Type B pancreatic cell (in vitro differentiated cells): ENCODE data around the gene SCP2. TPM values are rescaled to one million over a fixed set of nuclear protein-coding genes. Genes with fewer than 3 reads are reported as not detected.

Experiments
- DNase-seq: peaks from one replicate; pipeline ENCODE4 v3.0.0; 2021; ENCODE audit warnings: mixed read lengths; ENCODE audit not compliant: unreplicated experiment; ENCODE audit errors: extremely low spot score
- H3K27ac Mint-ChIP-seq: 2 replicates; pipeline ENCODE4 v1.8.0; 2021; ENCODE audit warnings: mild to moderate bottlenecking, mixed read lengths
- H3K27me3 Mint-ChIP-seq: 2 replicates; pipeline ENCODE4 v1.8.0; 2021; ENCODE audit warnings: mixed read lengths
- H3K36me3 Mint-ChIP-seq: 2 replicates; pipeline ENCODE4 v1.8.0; 2021; ENCODE audit warnings: mixed read lengths
- H3K4me1 Mint-ChIP-seq: one replicate; pipeline ENCODE4 v1.8.0; 2021; ENCODE audit warnings: mixed read lengths; ENCODE audit not compliant: unreplicated experiment
- H3K4me3 Mint-ChIP-seq: 2 replicates; pipeline ENCODE4 v1.8.0; 2021; ENCODE audit warnings: mild to moderate bottlenecking, mixed read lengths
- H3K9me3 Mint-ChIP-seq: 2 replicates; pipeline ENCODE4 v1.8.0; 2021; ENCODE audit warnings: mixed read lengths
- total RNA-seq: library from RNA; stranded (reverse); gene quantifications from 2 replicates; pipeline ENCODE4 v1.2.1, GENCODE V29; 2021; ENCODE audit warnings: low replicate concordance
- TF ChIP-seq, protein P1 (sequence below): fragments of 200-600 bp; sonication (generic); conservative IDR thresholded peaks from 2 replicates; pipeline ENCODE4 v1.5.0; 2021; ENCODE audit warnings: antibody characterized with exemption, mild to moderate bottlenecking

SCP2 gene
- total RNA-seq, 1 donor from 2014 or later: 108 TPM

DNA sequence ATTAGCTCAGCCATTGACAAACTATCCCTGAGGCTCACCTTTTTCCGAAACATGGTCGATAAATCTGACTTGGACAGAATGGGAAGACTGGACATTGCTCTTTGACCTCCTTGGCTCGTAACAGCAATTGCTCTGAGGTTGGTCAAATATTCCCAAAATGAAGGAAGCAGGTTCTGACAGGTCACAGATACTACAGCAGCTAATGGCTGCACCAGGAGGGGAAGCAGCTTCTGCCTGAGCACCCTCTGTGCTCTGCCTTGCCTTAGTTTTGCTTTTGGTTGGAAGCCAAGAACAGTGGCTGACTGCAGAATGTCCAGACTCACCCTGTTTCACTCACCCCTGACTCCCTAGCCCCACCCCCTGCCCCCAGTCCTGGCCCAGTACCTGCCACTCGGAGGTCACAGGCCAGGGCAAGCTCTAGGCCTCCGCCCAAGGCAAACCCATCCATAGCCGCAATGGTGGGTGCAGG is 20.9 kb upstream of the SCP2 start:
- TF ChIP-seq, protein P1, sequence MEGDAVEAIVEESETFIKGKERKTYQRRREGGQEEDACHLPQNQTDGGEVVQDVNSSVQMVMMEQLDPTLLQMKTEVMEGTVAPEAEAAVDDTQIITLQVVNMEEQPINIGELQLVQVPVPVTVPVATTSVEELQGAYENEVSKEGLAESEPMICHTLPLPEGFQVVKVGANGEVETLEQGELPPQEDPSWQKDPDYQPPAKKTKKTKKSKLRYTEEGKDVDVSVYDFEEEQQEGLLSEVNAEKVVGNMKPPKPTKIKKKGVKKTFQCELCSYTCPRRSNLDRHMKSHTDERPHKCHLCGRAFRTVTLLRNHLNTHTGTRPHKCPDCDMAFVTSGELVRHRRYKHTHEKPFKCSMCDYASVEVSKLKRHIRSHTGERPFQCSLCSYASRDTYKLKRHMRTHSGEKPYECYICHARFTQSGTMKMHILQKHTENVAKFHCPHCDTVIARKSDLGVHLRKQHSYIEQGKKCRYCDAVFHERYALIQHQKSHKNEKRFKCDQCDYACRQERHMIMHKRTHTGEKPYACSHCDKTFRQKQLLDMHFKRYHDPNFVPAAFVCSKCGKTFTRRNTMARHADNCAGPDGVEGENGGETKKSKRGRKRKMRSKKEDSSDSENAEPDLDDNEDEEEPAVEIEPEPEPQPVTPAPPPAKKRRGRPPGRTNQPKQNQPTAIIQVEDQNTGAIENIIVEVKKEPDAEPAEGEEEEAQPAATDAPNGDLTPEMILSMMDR: no peak
- Mint-ChIP-seq H3K4me3 (no peak overlapping the region), H3K9me3 (no peaks in the 10 kb centered on the region), H3K4me1 (no peaks in the 10 kb centered on the region), H3K36me3 (no peaks in the 10 kb centered on the region), H3K27me3 (no peaks in the 10 kb centered on the region), H3K27ac (no peak overlapping the region)
- DNase-seq: no peak

DNA sequence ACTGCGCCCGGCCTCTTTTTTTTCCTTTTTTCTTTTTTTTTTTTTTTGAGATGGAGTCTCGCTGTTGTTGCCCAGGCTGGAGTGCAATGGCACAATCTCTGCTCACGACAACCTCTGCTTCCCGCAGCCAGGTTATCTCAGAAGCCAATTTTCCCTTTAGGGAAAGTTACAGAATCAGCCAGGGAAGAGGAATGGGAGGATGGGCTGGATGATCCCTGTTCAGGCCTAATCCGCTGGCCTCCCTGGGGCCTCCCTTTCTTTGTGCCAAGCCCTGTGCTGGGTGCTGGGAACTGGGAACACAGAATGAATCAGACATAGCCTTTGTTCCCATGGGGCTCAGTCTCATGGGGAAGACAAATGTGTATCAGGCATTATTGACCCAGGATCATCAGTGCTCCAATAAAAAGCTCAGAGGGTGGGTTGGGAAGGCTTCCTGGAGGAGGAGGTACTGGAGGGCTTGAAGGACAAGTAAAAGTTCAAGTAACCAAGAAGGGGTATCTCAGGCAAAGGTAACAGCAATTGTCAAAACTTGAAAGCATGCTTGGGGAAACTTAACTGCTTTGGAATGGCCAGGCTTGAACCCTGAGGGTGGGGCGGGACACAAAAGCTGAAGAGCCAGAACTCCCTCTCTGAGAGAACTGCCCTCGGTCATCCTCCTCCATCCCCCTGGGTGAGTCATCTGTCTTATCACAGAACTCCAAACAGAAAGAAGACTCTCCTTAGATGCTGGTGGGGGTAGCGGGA is 19.8 kb upstream of the SCP2 start:
- Mint-ChIP-seq H3K27ac (peak overlapping the region; percentile 43), H3K4me3 (no peak overlapping the region), H3K36me3 (no peaks in the 10 kb centered on the region), H3K4me1 (no peaks in the 10 kb centered on the region), H3K9me3 (no peaks in the 10 kb centered on the region), H3K27me3 (no peaks in the 10 kb centered on the region)
- no peak for DNase-seq
- TF ChIP-seq, protein P1: no peak

DNA sequence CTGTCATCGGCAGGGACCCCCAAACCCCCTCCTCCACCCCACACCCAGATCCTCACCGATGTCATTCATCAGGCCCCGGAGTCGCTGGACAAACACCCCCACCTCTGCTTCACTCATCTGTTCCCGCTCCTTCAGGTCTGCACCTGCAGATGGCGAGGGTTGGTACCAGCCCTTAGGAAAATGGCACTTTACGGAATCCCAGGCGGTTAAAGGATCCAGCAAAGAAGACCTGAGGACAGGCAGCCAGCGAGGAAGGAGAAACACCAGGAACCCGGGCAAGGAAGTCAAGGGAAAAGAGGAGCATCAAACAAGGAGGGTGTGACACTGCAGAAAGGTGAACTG is 19.3 kb upstream of the SCP2 start:
- TF ChIP-seq, protein P1: no peak
- DNase-seq: no peak
- Mint-ChIP-seq H3K27ac (no peak overlapping the region), H3K4me1 (no peaks in the 10 kb centered on the region), H3K27me3 (no peaks in the 10 kb centered on the region), H3K9me3 (no peaks in the 10 kb centered on the region), H3K4me3 (no peak overlapping the region), H3K36me3 (no peaks in the 10 kb centered on the region)

DNA sequence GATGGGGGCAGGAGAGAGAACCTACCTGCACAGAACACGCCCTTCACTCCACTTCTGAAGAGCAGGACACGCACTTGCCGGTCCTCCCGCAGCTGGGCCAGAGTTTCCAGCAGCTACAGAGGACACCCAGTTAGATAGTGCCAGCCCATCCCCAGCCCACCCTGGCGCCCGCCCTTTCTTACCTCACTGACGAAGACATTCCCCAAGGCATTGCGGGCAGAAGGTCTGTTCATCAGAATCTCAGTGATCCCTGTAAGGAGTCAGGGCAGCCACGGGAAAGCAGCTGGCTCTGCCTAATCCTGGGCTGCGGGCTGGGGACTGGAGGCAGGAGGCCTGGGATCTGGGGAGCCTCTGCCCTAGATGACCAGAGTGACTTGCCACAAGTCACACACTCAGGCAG is 15.5 kb upstream of the SCP2 start:
- Mint-ChIP-seq H3K27ac (no peak overlapping the region), H3K36me3 (no peaks in the 10 kb centered on the region), H3K4me3 (no peak overlapping the region), H3K9me3 (no peaks in the 10 kb centered on the region), H3K27me3 (no peaks in the 10 kb centered on the region), H3K4me1 (no peaks in the 10 kb centered on the region)
- DNase-seq: no peak
- TF ChIP-seq, protein P1: no peak

DNA sequence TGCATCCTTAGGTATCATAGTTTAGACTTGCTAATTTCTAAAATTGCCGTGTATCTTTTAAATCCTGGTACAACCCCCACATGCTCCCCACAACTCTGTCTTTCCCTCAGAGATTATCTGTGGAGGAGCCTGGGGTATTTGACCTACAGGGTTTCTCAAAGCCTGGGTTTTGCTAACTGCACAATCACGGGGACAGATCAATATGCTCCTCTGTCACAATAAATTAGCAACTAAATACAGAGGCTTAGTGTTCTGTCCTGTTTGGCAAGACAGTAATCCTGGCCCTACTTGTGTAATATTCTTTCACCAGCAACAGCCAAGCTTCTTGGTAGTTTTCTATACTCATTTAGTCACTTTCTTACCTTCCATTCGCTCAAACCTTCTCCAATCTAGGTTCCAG is 14.1 kb upstream of the SCP2 start:
- no peak overlapping the region for H3K27ac Mint-ChIP-seq
- no peak overlapping the region for H3K4me3 Mint-ChIP-seq
- H3K36me3 Mint-ChIP-seq: no peaks in the 10 kb centered on the region
- no peaks in the 10 kb centered on the region for H3K27me3 Mint-ChIP-seq
- H3K9me3 Mint-ChIP-seq: no peaks in the 10 kb centered on the region
- H3K4me1 Mint-ChIP-seq: no peaks in the 10 kb centered on the region
- no peak for DNase-seq
- TF ChIP-seq, protein P1: no peak

DNA sequence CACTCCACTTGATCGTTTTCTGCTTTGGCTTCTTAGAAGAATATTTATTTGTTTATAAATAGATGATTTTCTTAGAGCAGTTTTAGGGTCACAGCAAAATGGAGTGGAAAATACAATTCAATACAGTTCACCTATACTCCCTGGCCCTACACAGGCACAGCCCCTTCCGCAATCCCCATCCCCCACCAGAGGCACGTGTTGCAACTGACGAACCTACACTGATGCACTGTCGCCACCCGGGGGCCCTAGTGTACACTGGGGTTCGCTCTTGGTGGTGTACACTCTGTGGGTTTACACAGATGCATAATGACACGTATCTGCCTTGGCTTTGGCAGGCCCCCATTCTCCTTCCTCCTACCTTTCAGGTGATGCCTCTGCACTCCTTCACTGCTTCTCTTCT is 13.5 kb upstream of the SCP2 start:
- Mint-ChIP-seq H3K27me3 (no peaks in the 10 kb centered on the region), H3K9me3 (no peaks in the 10 kb centered on the region), H3K36me3 (no peaks in the 10 kb centered on the region), H3K4me3 (no peak overlapping the region), H3K27ac (no peak overlapping the region), H3K4me1 (no peaks in the 10 kb centered on the region)
- no peak for DNase-seq
- TF ChIP-seq, protein P1: no peak
